B cell (primary cell): ENCODE data around the gene ZNF112. TPM values are rescaled to one million over a fixed set of nuclear protein-coding genes. Genes with fewer than 3 reads are reported as not detected.
A peak's percentile ranks its signal among the peaks of the same experiment; 100 is the strongest.

Experiments
- ATAC-seq: fragments of 200-7000 bp; cut with Tn5 transposase; one replicate; pipeline ENCODE4 v1.10.0; 2021; ENCODE audit warnings: low read depth, mild to moderate bottlenecking, moderate number of reproducible peaks, moderate library complexity
- CTCF ChIA-PET: fragments of 350-600 bp; sonication (Branson Sonifier 250); formaldehyde crosslinking; loops from one replicate; lab custom pipeline; 2021; ENCODE audit warnings: antibody characterized with exemption, inconsistent platforms; lab: Charles Lee
- POLR2A ChIA-PET: fragments of 350-600 bp; sonication (Branson Sonifier 250); formaldehyde crosslinking; loops from one replicate; lab custom pipeline; 2021; ENCODE audit warnings: antibody characterized with exemption; lab: Charles Lee
- DNase-seq: peaks from one replicate; pipeline ENCODE4 v3.0.0; 2013
- H2AFZ ChIP-seq: 2 replicates; pipeline ENCODE4 v1.6.1; 2012; ENCODE audit warnings: mild to moderate bottlenecking, low read depth, low read length; ENCODE audit not compliant: insufficient read depth, poor library complexity, severe bottlenecking
- H3K27ac ChIP-seq, 2 donors: 1 replicate in 1 of 2; 2 replicates in 1 of 2; pipeline ENCODE4 v1.5.1; 2012 to 2013; ENCODE audit warnings: low read length in 2 of 2, mild to moderate bottlenecking in 2 of 2, moderate library complexity in 1 of 2
- H3K27me3 ChIP-seq, 4 experiments: fragments of 200-600 bp in 1 of 4; sonication (generic) in 1 of 4; replicated peaks in 1 of 4; 1 replicate in 2 of 4; 2 replicates in 2 of 4; pipeline versions ENCODE4 v1.6.1 to v1.7.0; 2013 to 2016; ENCODE audit warnings: low read length in 3 of 4, mild to moderate bottlenecking in 2 of 4, mixed read lengths in 1 of 4, moderate library complexity in 1 of 4; ENCODE audit not compliant: insufficient read depth in 4 of 4, control insufficient read depth in 3 of 4; ENCODE audit errors: control extremely low read depth in 1 of 4
- H3K36me3 ChIP-seq, 2 experiments: replicated peaks in 1 of 2; 1 replicate in 1 of 2; 2 replicates in 1 of 2; pipeline versions ENCODE4 v1.6.1 to v1.7.1; 2013; ENCODE audit warnings: low read length in 1 of 2; ENCODE audit not compliant: insufficient read depth in 2 of 2, control insufficient read depth in 1 of 2; ENCODE audit errors: control extremely low read depth in 1 of 2, extremely low read depth in 1 of 2
- H3K4me1 ChIP-seq, 2 donors: fragments of 200-600 bp in 1 of 2; sonication (generic) in 1 of 2; 1 replicate in 1 of 2; 2 replicates in 1 of 2; pipeline versions ENCODE4 v1.5.1 to v1.6.1; 2013 to 2017; ENCODE audit warnings: low read length in 2 of 2; ENCODE audit not compliant: control insufficient read depth in 2 of 2, insufficient read depth in 2 of 2
- H3K4me2 ChIP-seq: replicated peaks from 2 replicates; pipeline ENCODE3; 2012; ENCODE audit warnings: mild to moderate bottlenecking, low read depth, low read length; ENCODE audit not compliant: poor library complexity, severe bottlenecking
- H3K4me3 ChIP-seq, 5 experiments: fragments of 200-600 bp in 1 of 5; sonication (generic) in 1 of 5; 1 replicate in 3 of 5; 2 replicates in 2 of 5; pipeline versions ENCODE4 v1.5.1 to v1.7.0; 2011 to 2016; ENCODE audit warnings: low read length in 4 of 5, mild to moderate bottlenecking in 4 of 5, low read depth in 2 of 5, control low read depth in 1 of 5, moderate library complexity in 1 of 5; ENCODE audit not compliant: insufficient read depth in 1 of 5; ENCODE audit errors: control extremely low read depth in 1 of 5, extremely low read depth in 1 of 5
- H3K79me2 ChIP-seq: fragments of 200-600 bp; sonication (generic); one replicate; pipeline ENCODE4 v1.6.0; 2016; ENCODE audit warnings: low read length; ENCODE audit not compliant: control insufficient read depth, insufficient read depth
- H3K9ac ChIP-seq: fragments of 200-600 bp; sonication (generic); 2 replicates; pipeline ENCODE4 v1.6.1; 2017; ENCODE audit warnings: mild to moderate bottlenecking, low read length, moderate library complexity
- H3K9me3 ChIP-seq, 3 donors: one replicate each; pipeline versions ENCODE4 v1.6.1 to v1.7.1; 2013; ENCODE audit warnings: low read length in 2 of 3; ENCODE audit not compliant: control insufficient read depth in 2 of 3, insufficient read depth in 1 of 3; ENCODE audit errors: control extremely low read depth in 1 of 3
- H4K20me1 ChIP-seq: 2 replicates; pipeline ENCODE4 v1.6.0; 2012; ENCODE audit warnings: mild to moderate bottlenecking, low read length; ENCODE audit not compliant: insufficient read depth, control insufficient read depth, poor library complexity, severe bottlenecking
- H3K27ac Mint-ChIP-seq: one replicate; pipeline ENCODE4 v1.8.0; 2021; ENCODE audit warnings: mixed read lengths
- H3K27me3 Mint-ChIP-seq: one replicate; pipeline ENCODE4 v1.8.0; 2021; ENCODE audit warnings: mixed read lengths
- H3K4me1 Mint-ChIP-seq: one replicate; pipeline ENCODE4 v1.8.0; 2021; ENCODE audit warnings: mixed read lengths
- H3K4me3 Mint-ChIP-seq: one replicate; pipeline ENCODE4 v1.8.0; 2021; ENCODE audit warnings: mixed read lengths
- H3K9me3 Mint-ChIP-seq: one replicate; pipeline ENCODE4 v1.8.0; 2022; ENCODE audit warnings: mixed read lengths; ENCODE audit not compliant: insufficient read depth
- CTCF ChIP-seq: fragments of 200-600 bp; IDR thresholded peaks from one replicate; pipeline ENCODE4 v1.8.0; 2022; ENCODE audit warnings: antibody characterized with exemption, mild to moderate bottlenecking
- EZH2 ChIP-seq: IDR thresholded peaks from 2 replicates; pipeline ENCODE4 v1.6.1; 2012; ENCODE audit warnings: borderline replicate concordance, low read depth, mild to moderate bottlenecking, moderate library complexity, low read length; ENCODE audit not compliant: insufficient read depth, poor library complexity, severe bottlenecking
- WGBS: methylation state at CpG from one replicate; pipeline ENCODE4 v1.1.5; 2013; ENCODE audit warnings: missing lambda C conversion rate; ENCODE audit not compliant: insufficient coverage; 5-methylcytosine and 5-hydroxymethylcytosine counted together
- intact Hi-C: fragments of 100-400 bp; cut with micrococcal nuclease; formaldehyde crosslinking; loops from one replicate; pipeline ENCODE4 v1.10.0; 2022
- polyA plus RNA-seq: library from polyadenylated mRNA; depleted of rRNA; stranded (reverse); fragments of >200 nt; gene quantifications from 2 replicates; pipeline ENCODE4 v1.2.3, GENCODE V29; 2012
- total RNA-seq, 2 donors: library from RNA; stranded (reverse); fragments of 120-200 nt in 1 of 2; gene quantifications; 1 replicate in 1 of 2; 2 replicates in 1 of 2; pipeline versions ENCODE4 v1.2.3 to v1.2.4, GENCODE V29; 2013 to 2022

The ZNF112 gene
- total and polyA plus RNA-seq, 2 donors (not counting 1 experiment from before 2014, with no cell fraction given), result 0.51 to 1.7 TPM

GRCh38 chr19:44304659-44305193, 51.8 kb downstream of the ZNF112 start, which contains the start of gene ZNF235:
Gene ZNF235 (minus strand): TSS chr19:44305025. CDS start chr19:44303404, 1,621 bp downstream.
- Histone ChIP-seq H3K4me2 (peak within 1 kb of the TSS; percentile 71), H3K9me3 (peaks cover 0 to 10% (median 5%) of the 10 kb centered on the region in 3 donors), H2AFZ (peak within 1 kb of the TSS; percentile 81), H3K27me3 (no peaks in the 10 kb centered on the region), H4K20me1 (no peaks in the 10 kb centered on the region), H3K9ac (peak within 1 kb of the TSS; percentile 78), H3K4me1 (peaks cover 9 to 15% of the 10 kb centered on the region in 2 donors), H3K79me2 (peaks cover 16% of the 10 kb centered on the region), H3K27ac (peak within 1 kb of the TSS; percentile 20 to 72), H3K4me3 (peak within 1 kb of the TSS; percentile 69 to 87 (median 79)), H3K36me3 (peaks cover 4 to 13% of the 10 kb centered on the region in 2 experiments)
- POLR2A ChIA-PET, result interaction anchor here (0.6 to 2.0 kb wide), 4 partner anchors 45 to 1624 kb away, joined by 3 to 7 read pairs (median 4); partner anchors contain the start of genes ZNF227 and ZNF233
- Mint-ChIP-seq H3K4me3 (peak within 1 kb of the TSS; percentile 96), H3K9me3 (peaks cover 3% of the 10 kb centered on the region), H3K4me1 (peaks cover 24% of the 10 kb centered on the region), H3K27me3 (peaks cover 9% of the 10 kb centered on the region), H3K27ac (peak within 1 kb of the TSS; percentile 91)
- CTCF ChIA-PET, result interaction anchor here (0.6 to 0.8 kb wide), 2 partner anchors 42 to 210 kb away, joined by 3 to 4 read pairs; partner anchors contain the start of gene ZNF224
- peak; percentile 82 for DNase-seq
- TF ChIP-seq CTCF, result no peak
- TF ChIP-seq EZH2, result no peak
- intact Hi-C loops, result loop anchor here (1.0 to 5.0 kb wide), 7 partner anchors 47 to 302 kb away; partner anchors contain the start of genes ZNF227, ZNF230, ZNF233 and ZNF234
- WGBS, result under 1% methylated on average over 29 of the region's 31 CpGs
- peak; percentile 98 for ATAC-seq

- H3K9ac ChIP-seq, result peak overlapping the region; percentile 78
- H3K4me3 Mint-ChIP-seq, result peak overlapping the region; percentile 96
- no peaks in the 10 kb centered on the region for H3K27me3 ChIP-seq
- H3K4me2 ChIP-seq, result peak overlapping the region; percentile 71
- H3K27ac Mint-ChIP-seq, result peak overlapping the region; percentile 91
- peaks cover 0 to 10% (median 5%) of the 10 kb centered on the region in 3 donors for H3K9me3 ChIP-seq
- H3K4me1 ChIP-seq, result peaks cover 9 to 15% of the 10 kb centered on the region in 2 donors
- CTCF ChIA-PET, result no interaction called here
- POLR2A ChIA-PET, result interaction anchor here (2.0 kb wide), 1 partner anchor 92 kb away, joined by 5 read pairs; the partner anchor contains the start of gene ZNF227
- peaks cover 9% of the 10 kb centered on the region for H3K27me3 Mint-ChIP-seq
- peak overlapping the region; percentile 81 for H2AFZ ChIP-seq
- DNase-seq (peak; percentile 7), ATAC-seq (no peak)
- peaks cover 24% of the 10 kb centered on the region for H3K4me1 Mint-ChIP-seq
- peaks cover 3% of the 10 kb centered on the region for H3K9me3 Mint-ChIP-seq
- peak overlapping the region; percentile 69 to 87 (median 79) for H3K4me3 ChIP-seq
- no peak for TF ChIP-seq EZH2
- no peak for TF ChIP-seq CTCF
- no peaks in the 10 kb centered on the region for H4K20me1 ChIP-seq
- peaks cover 16% of the 10 kb centered on the region for H3K79me2 ChIP-seq
- H3K27ac ChIP-seq, result peak overlapping the region in 1 of 2 donors; percentile 72
- H3K36me3 ChIP-seq, result peaks cover 10 to 18% of the 10 kb centered on the region in 2 experiments
- intact Hi-C loops, result no loop called here
- WGBS, result 5% methylated on average over 8 of the region's 11 CpGs
These were observed 52.4 kb downstream of the ZNF112 start for GRCh38 chr19:44303976-44304568.
